Type B pancreatic cell (in vitro differentiated cells): ENCODE data around the gene TUBGCP5. TPM values are rescaled to one million over a fixed set of nuclear protein-coding genes. Genes with fewer than 3 reads are reported as not detected.

Experiments
- DNase-seq: peaks from one replicate; pipeline ENCODE4 v3.0.0; 2021; ENCODE audit warnings: mixed read lengths; ENCODE audit not compliant: unreplicated experiment; ENCODE audit errors: extremely low spot score
- H3K27ac Mint-ChIP-seq: 2 replicates; pipeline ENCODE4 v1.8.0; 2021; ENCODE audit warnings: mild to moderate bottlenecking, mixed read lengths
- H3K27me3 Mint-ChIP-seq: 2 replicates; pipeline ENCODE4 v1.8.0; 2021; ENCODE audit warnings: mixed read lengths
- H3K36me3 Mint-ChIP-seq: 2 replicates; pipeline ENCODE4 v1.8.0; 2021; ENCODE audit warnings: mixed read lengths
- H3K4me1 Mint-ChIP-seq: one replicate; pipeline ENCODE4 v1.8.0; 2021; ENCODE audit warnings: mixed read lengths; ENCODE audit not compliant: unreplicated experiment
- H3K4me3 Mint-ChIP-seq: 2 replicates; pipeline ENCODE4 v1.8.0; 2021; ENCODE audit warnings: mild to moderate bottlenecking, mixed read lengths
- H3K9me3 Mint-ChIP-seq: 2 replicates; pipeline ENCODE4 v1.8.0; 2021; ENCODE audit warnings: mixed read lengths
- total RNA-seq: library from RNA; stranded (reverse); gene quantifications from 2 replicates; pipeline ENCODE4 v1.2.1, GENCODE V29; 2021; ENCODE audit warnings: low replicate concordance
- TF ChIP-seq, protein P1 (sequence below): fragments of 200-600 bp; sonication (generic); conservative IDR thresholded peaks from 2 replicates; pipeline ENCODE4 v1.5.0; 2021; ENCODE audit warnings: antibody characterized with exemption, mild to moderate bottlenecking

The TUBGCP5 gene
- total RNA-seq, 1 donor from 2014 or later: 24.6 TPM

DNA sequence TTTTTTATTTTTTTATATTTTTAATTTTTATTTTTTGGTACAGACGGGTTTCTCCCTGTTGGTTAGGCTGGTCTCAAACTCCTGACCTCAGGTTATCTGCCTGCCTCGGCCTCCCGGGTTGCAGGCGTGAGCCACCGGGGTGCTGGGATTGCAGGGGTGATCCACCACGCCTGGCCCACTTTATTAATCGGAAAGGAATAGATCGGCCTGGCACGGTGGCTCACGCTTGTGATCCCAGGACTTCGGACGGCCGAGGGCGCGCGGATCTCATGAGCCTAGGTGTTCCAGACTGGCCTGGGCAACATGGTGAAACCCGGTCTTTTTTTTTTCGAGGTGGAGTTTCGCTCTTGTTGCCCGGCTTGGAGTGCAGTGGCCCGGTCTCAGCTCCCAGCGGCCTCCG, 26.5 kb upstream of the TUBGCP5 start:
- Mint-ChIP-seq H3K36me3 (no peaks in the 10 kb centered on the region), H3K27me3 (no peaks in the 10 kb centered on the region), H3K27ac (no peak overlapping the region), H3K9me3 (peaks cover 8% of the 10 kb centered on the region), H3K4me3 (no peak overlapping the region), H3K4me1 (no peaks in the 10 kb centered on the region)
- TF ChIP-seq, protein P1, sequence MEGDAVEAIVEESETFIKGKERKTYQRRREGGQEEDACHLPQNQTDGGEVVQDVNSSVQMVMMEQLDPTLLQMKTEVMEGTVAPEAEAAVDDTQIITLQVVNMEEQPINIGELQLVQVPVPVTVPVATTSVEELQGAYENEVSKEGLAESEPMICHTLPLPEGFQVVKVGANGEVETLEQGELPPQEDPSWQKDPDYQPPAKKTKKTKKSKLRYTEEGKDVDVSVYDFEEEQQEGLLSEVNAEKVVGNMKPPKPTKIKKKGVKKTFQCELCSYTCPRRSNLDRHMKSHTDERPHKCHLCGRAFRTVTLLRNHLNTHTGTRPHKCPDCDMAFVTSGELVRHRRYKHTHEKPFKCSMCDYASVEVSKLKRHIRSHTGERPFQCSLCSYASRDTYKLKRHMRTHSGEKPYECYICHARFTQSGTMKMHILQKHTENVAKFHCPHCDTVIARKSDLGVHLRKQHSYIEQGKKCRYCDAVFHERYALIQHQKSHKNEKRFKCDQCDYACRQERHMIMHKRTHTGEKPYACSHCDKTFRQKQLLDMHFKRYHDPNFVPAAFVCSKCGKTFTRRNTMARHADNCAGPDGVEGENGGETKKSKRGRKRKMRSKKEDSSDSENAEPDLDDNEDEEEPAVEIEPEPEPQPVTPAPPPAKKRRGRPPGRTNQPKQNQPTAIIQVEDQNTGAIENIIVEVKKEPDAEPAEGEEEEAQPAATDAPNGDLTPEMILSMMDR: no peak
- DNase-seq: no peak

DNA sequence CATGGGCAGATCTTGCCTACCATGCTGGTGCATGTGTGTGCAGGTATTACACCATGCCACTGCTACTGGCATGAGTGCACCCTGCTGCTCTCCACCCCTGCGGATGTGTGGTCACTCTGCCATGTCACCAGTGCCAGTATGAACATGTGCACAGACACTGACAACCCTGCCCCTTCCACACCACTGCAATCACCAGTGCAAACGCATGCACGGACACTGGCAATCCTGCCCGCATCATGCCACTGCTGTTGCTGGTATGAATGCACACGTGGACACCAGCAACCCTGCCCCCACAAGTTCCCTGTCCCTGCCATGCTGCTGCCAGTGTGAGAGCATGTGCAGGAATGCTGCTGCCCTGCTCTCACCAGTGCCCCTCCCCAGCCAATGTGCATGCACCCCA, 24.8 kb upstream of the TUBGCP5 start:
- DNase-seq: peak; percentile 53
- TF ChIP-seq, protein P1: no peak
- Mint-ChIP-seq H3K4me3 (no peak overlapping the region), H3K9me3 (peaks cover 8% of the 10 kb centered on the region), H3K27ac (no peak overlapping the region), H3K36me3 (no peaks in the 10 kb centered on the region), H3K27me3 (no peaks in the 10 kb centered on the region), H3K4me1 (no peaks in the 10 kb centered on the region)

DNA sequence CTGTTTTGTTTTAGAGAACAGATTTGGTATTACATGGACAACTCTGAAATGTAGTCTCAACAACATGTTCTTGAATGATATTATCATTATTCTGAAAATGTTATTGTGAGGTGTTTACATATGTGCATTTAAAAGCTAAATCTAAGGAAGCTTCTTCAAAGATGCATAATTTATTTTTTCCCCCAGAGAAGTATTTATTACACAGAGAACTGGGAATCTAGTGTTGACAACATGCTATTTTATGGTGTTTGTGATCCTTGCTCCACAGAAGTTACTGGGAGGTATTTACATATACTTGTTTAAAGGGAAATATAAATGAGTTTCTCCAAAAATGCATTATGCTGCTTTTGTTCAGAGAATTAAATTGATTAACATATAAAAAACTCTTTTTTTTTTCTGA, 18.3 kb upstream of the TUBGCP5 start:
- TF ChIP-seq, protein P1: no peak
- no peak overlapping the region for H3K4me3 Mint-ChIP-seq
- no peaks in the 10 kb centered on the region for H3K36me3 Mint-ChIP-seq
- peaks cover under 1% of the 10 kb centered on the region for H3K9me3 Mint-ChIP-seq
- no peak overlapping the region for H3K27ac Mint-ChIP-seq
- no peaks in the 10 kb centered on the region for H3K27me3 Mint-ChIP-seq
- H3K4me1 Mint-ChIP-seq: no peaks in the 10 kb centered on the region
- no peak for DNase-seq

DNA sequence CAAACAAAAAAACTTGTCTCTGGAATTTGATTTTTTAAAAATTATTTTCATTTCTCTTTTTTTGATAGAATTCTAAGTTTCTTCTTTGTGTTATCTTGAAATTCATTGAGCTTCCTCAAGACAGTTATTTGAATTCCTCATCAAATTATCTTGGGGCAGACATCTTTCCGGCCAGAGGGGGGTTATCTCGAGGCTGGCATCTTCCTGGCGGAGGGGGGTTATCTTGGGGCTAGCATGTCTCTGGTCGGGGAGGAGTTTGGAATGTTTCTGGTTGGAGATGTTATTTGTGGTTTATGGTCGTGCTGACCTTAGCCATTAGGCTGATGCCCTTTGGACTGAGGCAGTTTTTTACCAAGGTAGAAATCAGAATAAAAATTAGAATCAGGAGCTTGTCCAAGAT, 15.9 kb upstream of the TUBGCP5 start:
- Mint-ChIP-seq H3K27ac (no peak overlapping the region), H3K9me3 (no peaks in the 10 kb centered on the region), H3K27me3 (no peaks in the 10 kb centered on the region), H3K4me3 (no peak overlapping the region), H3K36me3 (no peaks in the 10 kb centered on the region), H3K4me1 (no peaks in the 10 kb centered on the region)
- no peak for DNase-seq
- TF ChIP-seq, protein P1: no peak

DNA sequence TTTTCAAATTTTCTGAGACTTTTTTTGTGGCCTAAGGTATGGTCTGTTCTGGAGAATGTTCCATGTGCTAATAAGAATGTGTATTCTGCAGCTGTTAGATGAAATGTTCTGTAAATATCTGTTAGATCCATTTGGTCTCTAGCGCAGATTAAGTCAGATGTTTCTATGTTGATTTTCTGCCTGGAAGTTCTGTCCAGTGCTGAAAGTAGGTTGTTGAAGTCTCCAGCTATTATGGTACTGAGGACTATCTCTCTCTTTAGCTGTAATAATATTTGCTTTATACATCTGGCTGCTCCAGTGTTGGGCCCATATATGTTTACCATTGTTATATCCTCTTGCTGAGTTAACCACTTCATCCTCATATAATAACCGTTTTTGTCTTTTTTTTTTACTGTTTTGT, 13.2 kb upstream of the TUBGCP5 start:
- no peaks in the 10 kb centered on the region for H3K9me3 Mint-ChIP-seq

More for the DNA sequence above, 13.2 kb upstream of the TUBGCP5 start:
- Mint-ChIP-seq H3K4me3 (no peak overlapping the region), H3K27ac (no peak overlapping the region), H3K27me3 (no peaks in the 10 kb centered on the region), H3K4me1 (no peaks in the 10 kb centered on the region), H3K36me3 (no peaks in the 10 kb centered on the region)
- DNase-seq: no peak
- TF ChIP-seq, protein P1: no peak
